K562 (cell line): ENCODE results near the gene ZNF214. TPM values are rescaled to one million over a fixed set of nuclear protein-coding genes. Genes with fewer than 3 reads are reported as not detected.
A peak's percentile ranks its signal among the peaks of the same experiment; 100 is the strongest.

Experiments used
- ATAC-seq: fragments of 200-7000 bp; cut with Tn5 transposase; 3 replicates; pipeline ENCODE4 v1.9.1; 2020; ENCODE audit warnings: moderate library complexity
- BruUV-seq: library from RNA; stranded (reverse); fragments of 400-500 nt; replicated peaks from 2 replicates; lab custom pipeline; 2021; lab: Mats Ljungman, UMichigan
- CTCF ChIA-PET: fragments of 300-600 bp; formaldehyde crosslinking; extraction: SDS; loops from one replicate; lab custom pipeline; 2021; ENCODE audit warnings: low intra/inter-chr PET ratio; lab: Yijun Ruan, JAX
- POLR2A ChIA-PET: fragments of 300-600, 350-650 bp; sonication (Branson Sonifier 250); formaldehyde crosslinking; extraction: SDS; loops from one replicate; lab custom pipeline; 2021; ENCODE audit warnings: antibody characterized with exemption, inconsistent platforms; lab: Yijun Ruan, JAX
- DNase-seq, 4 experiments: peaks; one replicate each; pipeline versions ENCODE4 v3.0.0 to v3.0.0-alpha.2; 2011 to 2018; ENCODE audit warnings: low spot score in 3 of 4, mixed read lengths in 3 of 4; ENCODE audit errors: extremely low read depth in 1 of 4
- FAIRE-seq: peaks from 2 replicates; lab custom pipeline; 2011; peaks lifted over from hg19 to GRCh38; lab: Jason Lieb, UNC
- H2AFZ ChIP-seq: 2 replicates; pipeline ENCODE4 v1.6.0; 2011; ENCODE audit warnings: low read depth, low read length, control low read depth, inconsistent platforms
- H3K27ac ChIP-seq: fragments of 200-600 bp; 3 replicates; pipeline ENCODE4 v1.8.0; 2011; ENCODE audit warnings: low read depth, mild to moderate bottlenecking, control low read depth, inconsistent platforms, low read length, moderate library complexity, mixed read lengths; ENCODE audit errors: extremely low read depth
- H3K27me3 ChIP-seq, 2 experiments: fragments of 300-600 bp in 1 of 2; 2 replicates in 1 of 2; 3 replicates in 1 of 2; pipeline versions ENCODE4 v1.6.0 to v1.8.0; 2011; ENCODE audit warnings: inconsistent platforms in 2 of 2, low read length in 2 of 2, mild to moderate bottlenecking in 1 of 2, mixed read lengths in 1 of 2, moderate library complexity in 1 of 2; ENCODE audit not compliant: control insufficient read depth in 2 of 2, insufficient read depth in 2 of 2
- H3K36me3 ChIP-seq: fragments of 300-600 bp; 3 replicates; pipeline ENCODE4 v1.8.0; 2011; ENCODE audit warnings: mild to moderate bottlenecking, low read length, inconsistent platforms; ENCODE audit not compliant: control insufficient read depth, insufficient read depth
- H3K4me1 ChIP-seq, 2 experiments: fragments of 200-600 bp in 1 of 2; replicated peaks in 1 of 2; 2 replicates in 1 of 2; 3 replicates in 1 of 2; pipeline versions ENCODE4 v1.5.1 to v1.8.0; 2011; ENCODE audit warnings: inconsistent platforms in 2 of 2, low read length in 2 of 2, mild to moderate bottlenecking in 1 of 2, mixed read lengths in 1 of 2, moderate library complexity in 1 of 2; ENCODE audit not compliant: control insufficient read depth in 2 of 2, insufficient read depth in 2 of 2
- H3K4me2 ChIP-seq: 2 replicates; pipeline ENCODE4 v1.6.1; 2011; ENCODE audit warnings: low read length, control low read depth, inconsistent platforms, mixed read lengths; ENCODE audit not compliant: insufficient read depth
- H3K4me3 ChIP-seq: fragments of 200-600 bp; sonication (generic), shearing (Covaris generic); 2 replicates; pipeline ENCODE4 v1.5.1; 2016; ENCODE audit warnings: control low read depth, inconsistent platforms
- H3K79me2 ChIP-seq: fragments of 200-600 bp; 3 replicates; pipeline ENCODE4 v1.8.0; 2011; ENCODE audit warnings: low read length, inconsistent platforms; ENCODE audit not compliant: control insufficient read depth, insufficient read depth
- H3K9ac ChIP-seq, 2 experiments: 2 replicates each; pipeline versions ENCODE4 v1.6.0 to v1.6.1; 2011; ENCODE audit warnings: low read depth in 2 of 2, low read length in 2 of 2, control low read depth in 1 of 2, inconsistent platforms in 1 of 2, mild to moderate bottlenecking in 1 of 2, mixed read lengths in 1 of 2; ENCODE audit not compliant: insufficient read depth in 1 of 2
- H3K9me1 ChIP-seq: one replicate; pipeline ENCODE4 v1.6.0; 2011; ENCODE audit warnings: inconsistent platforms, mild to moderate bottlenecking, low read length, moderate library complexity; ENCODE audit not compliant: control insufficient read depth, insufficient read depth
- H3K9me3 ChIP-seq: replicated peaks from 2 replicates; pipeline ENCODE4 v1.5.1; 2011; ENCODE audit warnings: low read depth, low read length, inconsistent platforms; ENCODE audit not compliant: control insufficient read depth, insufficient read depth
- H4K20me1 ChIP-seq: replicated peaks from 2 replicates; pipeline ENCODE4 v1.6.1; 2011; ENCODE audit warnings: low read length, inconsistent platforms, mixed read lengths; ENCODE audit not compliant: control insufficient read depth, insufficient read depth
- CHD7 ChIP-seq: fragments of 200-600 bp; sonication (generic); IDR thresholded peaks from one replicate; pipeline ENCODE4 v1.6.1; 2012; ENCODE audit warnings: mild to moderate bottlenecking, low read depth, low read length, inconsistent platforms
- REST ChIP-seq, 2 experiments: fragments of 450-650 bp; formaldehyde crosslinking in 1 of 2; IDR thresholded peaks; 2 replicates each; pipeline versions ENCODE4 v1.4.0 to v1.6.1; 2014 to 2020; ENCODE audit warnings: mild to moderate bottlenecking in 2 of 2, borderline replicate concordance in 1 of 2, low read depth in 1 of 2
- WGBS: fragments of 100-300 bp; shearing (Covaris generic); methylation state at CpG from one replicate; pipeline ENCODE4 v1.1.6; 2016; ENCODE audit warnings: low coverage, mixed read lengths; ENCODE audit not compliant: insufficient coverage; ENCODE audit errors: missing lambda C conversion rate; 5-methylcytosine and 5-hydroxymethylcytosine counted together
- in situ Hi-C: fragments of 300-500 bp; cut with MboI; formaldehyde crosslinking; loops from 4 replicates; pipeline ENCODE4 v1.15.0; 2018; ENCODE audit warnings: inconsistent platforms, mixed read lengths
- intact Hi-C: fragments of 100-400 bp; cut with micrococcal nuclease; formaldehyde crosslinking; loops from 2 replicates; pipeline ENCODE4 v1.14.2; 2022
- polyA plus RNA-seq, 8 experiments: library from polyadenylated mRNA; depleted of rRNA in 4 of 8; stranded (reverse) in 5 of 8; unstranded in 3 of 8; fragments of >200 nt; fragmentation: Nextera tagmentation in 2 of 8; fragmentation: Illumina TruSeq in 1 of 8; extraction: Ambion mirVana in 2 of 8; extraction: Trizol in 1 of 8; gene quantifications; 2 replicates each; pipeline versions ENCODE4 v1.2.1 to v1.2.3, GENCODE V29; 2011 to 2014; ENCODE audit warnings: inconsistent platforms in 1 of 8, missing spikeins in 1 of 8
- total RNA-seq, 7 experiments: library from RNA; depleted of rRNA in 6 of 7; stranded (reverse); fragments of >200 nt in 6 of 7; fragmentation: Illumina TruSeq in 2 of 7; extraction: Trizol in 2 of 7; gene quantifications; 2 replicates each; pipeline versions ENCODE4 v1.2.1 to v1.2.3, GENCODE V29; 2011 to 2021; ENCODE audit warnings: low replicate concordance in 1 of 7

The ZNF214 gene
- total and polyA plus RNA-seq, 9 of the 15 experiments (the other 6 are each of a cell fraction or from before 2014, with no cell fraction given), result 0.06 to 0.41 (median 0.33) TPM; not detected in 1

DNA sequence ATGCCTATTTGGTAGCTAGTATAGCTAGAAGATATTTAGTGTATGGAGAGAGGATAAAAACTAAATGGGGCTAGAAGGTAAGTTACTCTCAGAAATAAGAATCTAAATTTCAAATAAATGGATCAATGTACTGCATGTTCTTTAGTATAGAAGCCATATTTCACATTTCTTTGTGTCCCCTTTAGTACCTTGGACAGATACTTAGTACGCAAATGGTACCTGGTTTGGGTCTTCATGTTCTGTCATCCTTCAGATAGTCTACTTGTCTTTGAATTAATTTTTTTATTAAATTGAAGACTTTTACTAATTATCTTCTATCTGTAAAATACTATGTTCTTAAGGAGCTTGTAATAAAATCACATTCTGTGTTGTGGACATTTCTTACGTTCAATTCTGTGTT, 42.4 kb upstream of the ZNF214 start:
- in situ Hi-C loops, result no loop called here
- FAIRE-seq (no peak), DNase-seq (no peak), ATAC-seq (no peak)
- H3K4me1 ChIP-seq, result no peaks in the 10 kb centered on the region
- H3K27ac ChIP-seq, result no peak overlapping the region
- no TSS peak for BruUV-seq
- no peak overlapping the region for H3K4me2 ChIP-seq
- H3K9me3 ChIP-seq, result no peaks in the 10 kb centered on the region
- ChIA-PET CTCF (no interaction called here), POLR2A (no interaction called here)
- H3K4me3 ChIP-seq, result no peak overlapping the region
- H3K79me2 ChIP-seq, result no peaks in the 10 kb centered on the region
- no peaks in the 10 kb centered on the region for H3K9me1 ChIP-seq
- no peak overlapping the region for H3K9ac ChIP-seq
- no peaks in the 10 kb centered on the region for H3K36me3 ChIP-seq
- H3K27me3 ChIP-seq, result no peaks in the 10 kb centered on the region
- WGBS, result 22% methylated on average over 2 of the region's 2 CpGs
- H2AFZ ChIP-seq, result no peak overlapping the region
- intact Hi-C loops, result no loop called here
- no peaks in the 10 kb centered on the region for H4K20me1 ChIP-seq
- TF ChIP-seq REST (IDR thresholded peaks at IDR 0.05; ENCODE audit: borderline replicate concordance) (peak; percentile 43; the same call in 1 of the 2 replicates), REST (CRISPR knock-in tag; IDR thresholded peaks at IDR 0.05; ENCODE audit: low read depth) (no peak), CHD7 (no peak)
